ENCODE data around the gene SRRD.
A peak's percentile ranks its signal among the peaks of the same experiment; 100 is the strongest.

The SRRD gene

GRCh38 chr22:26482161-26482560, 1.5 kb upstream of the SRRD start:
- no peak for DNase-seq (ENCODE audit: low read depth in 2 of 2)

GRCh38 chr22:26483043-26483438, 636 bp upstream of the SRRD start:
- DNase-seq (ENCODE audit: low read depth in 2 of 2), result no peak

GRCh38 chr22:26484360-26484706, 656 bp downstream of the SRRD start:
- no peak for DNase-seq (ENCODE audit: low read depth in 2 of 2)

GRCh38 chr22:26485013-26485412, 1.3 kb downstream of the SRRD start:
- DNase-seq (ENCODE audit: low read depth in 2 of 2), result no peak

GRCh38 chr22:26485806-26486390, 2.2 kb downstream of the SRRD start:
- DNase-seq (ENCODE audit: low read depth in 2 of 2), result no peak

GRCh38 chr22:26486394-26486793, 2.7 kb downstream of the SRRD start:
- DNase-seq (ENCODE audit: low read depth in 2 of 2), result no peak

GRCh38 chr22:26487996-26488395, 4.3 kb downstream of the SRRD start:
- DNase-seq (ENCODE audit: low read depth in 2 of 2), result no peak

- no peak for DNase-seq (ENCODE audit: low read depth in 2 of 2)
Observed at GRCh38 chr22:26489447-26490036, 5.9 kb downstream of the SRRD start.

GRCh38 chr22:26492220-26492619, 8.5 kb downstream of the SRRD start:
- no peak for DNase-seq (ENCODE audit: low read depth in 2 of 2)

GRCh38 chr22:26494506-26494905, 10.8 kb downstream of the SRRD start:
- DNase-seq (ENCODE audit: low read depth in 2 of 2), result no peak

GRCh38 chr22:26496456-26496855, 12.8 kb downstream of the SRRD start:
- DNase-seq (ENCODE audit: low read depth in 2 of 2), result no peak

GRCh38 chr22:26499188-26499703, 15.6 kb downstream of the SRRD start:
- DNase-seq (ENCODE audit: low read depth in 2 of 2), result no peak

- no peak for DNase-seq (ENCODE audit: low read depth in 2 of 2)
Observed at GRCh38 chr22:26501996-26502395, 18.3 kb downstream of the SRRD start.

GRCh38 chr22:26502688-26503561, 19.2 kb downstream of the SRRD start:
- DNase-seq (ENCODE audit: low read depth in 2 of 2), result peak; percentile 8 to 21

GRCh38 chr22:26503758-26504157, 20.1 kb downstream of the SRRD start:
- no peak for DNase-seq (ENCODE audit: low read depth in 2 of 2)

- DNase-seq (ENCODE audit: low read depth in 2 of 2), result no peak
Observed at GRCh38 chr22:26508148-26508547, 24.5 kb downstream of the SRRD start.

- peak; percentile 91 to 94 for DNase-seq (ENCODE audit: low read depth in 2 of 2)
Observed at GRCh38 chr22:26512149-26512793, 28.6 kb downstream of the SRRD start, which contains the start of gene TFIP11. TFIP11 (minus strand) TSS chr22:26512473; CDS start chr22:26510272, 2,201 bp downstream.

- no peak for DNase-seq (ENCODE audit: low read depth in 2 of 2)
Observed at GRCh38 chr22:26513838-26514237, 30.2 kb downstream of the SRRD start.

- no peak for DNase-seq (ENCODE audit: low read depth in 2 of 2)
Observed at GRCh38 chr22:26514419-26515161, 30.9 kb downstream of the SRRD start.

- no peak for DNase-seq (ENCODE audit: low read depth in 2 of 2)
Observed at GRCh38 chr22:26515931-26516330, 32.3 kb downstream of the SRRD start.

GRCh38 chr22:26516503-26516902, 32.8 kb downstream of the SRRD start:
- no peak for DNase-seq (ENCODE audit: low read depth in 2 of 2)

Data from stimulated activated CD4-positive, alpha-beta T cell treated with anti-CD3 and anti-CD28 coated beads, Interleukin-4, amount 100 ng/mL, for 48 hours (primary cell).